Measurements from ENCODE around the gene OPCML. TPM values are rescaled to one million over a fixed set of nuclear protein-coding genes. Genes with fewer than 3 reads are reported as not detected.

The OPCML gene
- total and polyA plus RNA-seq, 2 of the 13 experiments (the other 11 are each of a cell fraction or from before 2014, with no cell fraction given), result not detected

- TF ChIP-seq TRIM24 (CRISPR knock-in tag; IDR thresholded peaks at IDR 0.05) (no peak), REL (CRISPR knock-in tag; conservative IDR thresholded peaks at IDR 0.05) (no peak), ZNF879 (CRISPR knock-in tag; IDR thresholded peaks at IDR 0.05) (no peak), ZNF580 (CRISPR knock-in tag; IDR thresholded peaks at IDR 0.05; ENCODE audit: borderline replicate concordance, low read depth) (no peak), CEBPG (CRISPR knock-in tag; IDR thresholded peaks at IDR 0.05) (no peak), ZNF407 (CRISPR knock-in tag; IDR thresholded peaks at IDR 0.05; ENCODE audit: not compliant biosample characterization) (no peak)
Measured at GRCh38 chr11:132452616-132453015, 1079.7 kb downstream of the OPCML start (continued).

Data from HepG2 (cell line).